Neutrophil (primary cell): Measurements from ENCODE around the gene CENPL.

ENCODE experiments used
- H3K27ac ChIP-seq: fragments of 200-600 bp; sonication (generic); 2 replicates; pipeline ENCODE4 v1.5.1; 2016; ENCODE audit warnings: mild to moderate bottlenecking, moderate library complexity
- H3K27me3 ChIP-seq: fragments of 200-600 bp; sonication (generic); 2 replicates; pipeline ENCODE4 v1.6.0; 2016; ENCODE audit warnings: mild to moderate bottlenecking
- H3K36me3 ChIP-seq: fragments of 200-600 bp; sonication (generic); 2 replicates; pipeline ENCODE4 v1.5.1; 2017
- H3K4me1 ChIP-seq, 2 experiments: fragments of 200-600 bp in 1 of 2; sonication (generic) in 1 of 2; 1 replicate in 1 of 2; 2 replicates in 1 of 2; pipeline versions ENCODE4 v1.5.1 to v1.6.1; 2013 to 2016; ENCODE audit warnings: low read depth in 1 of 2, low read length in 1 of 2, mild to moderate bottlenecking in 1 of 2, moderate library complexity in 1 of 2; ENCODE audit not compliant: control insufficient read depth in 1 of 2, insufficient read depth in 1 of 2
- H3K4me3 ChIP-seq, 2 experiments: fragments of 200-600 bp in 1 of 2; sonication (generic) in 1 of 2; 1 replicate in 1 of 2; 2 replicates in 1 of 2; pipeline ENCODE4 v1.5.1; 2013 to 2016; ENCODE audit warnings: low read depth in 1 of 2, low read length in 1 of 2, mild to moderate bottlenecking in 1 of 2, moderate library complexity in 1 of 2
- H3K9me3 ChIP-seq: fragments of 200-600 bp; sonication (generic); 2 replicates; pipeline ENCODE4 v1.5.1; 2016
- TF ChIP-seq, protein P1 (sequence below): fragments of 200-600 bp; sonication (generic); IDR thresholded peaks from 2 replicates; pipeline ENCODE4 v1.5.1; 2016; ENCODE audit warnings: antibody characterized with exemption

The CENPL gene

GRCh38 chr1:173868266-173869020, 43.8 kb upstream of the CENPL start, which contains the start of gene ZBTB37:
TSS of gene ZBTB37 (plus strand) at chr1:173868380. CDS start at chr1:173870226, 1,846 bp downstream.
- H3K4me3 ChIP-seq, result peak within 1 kb of the TSS; percentile 76 to 89
- no peaks in the 10 kb centered on the region for H3K27me3 ChIP-seq
- no peaks in the 10 kb centered on the region for H3K9me3 ChIP-seq
- H3K36me3 ChIP-seq, result peaks cover 28% of the 10 kb centered on the region
- TF ChIP-seq, protein P1, sequence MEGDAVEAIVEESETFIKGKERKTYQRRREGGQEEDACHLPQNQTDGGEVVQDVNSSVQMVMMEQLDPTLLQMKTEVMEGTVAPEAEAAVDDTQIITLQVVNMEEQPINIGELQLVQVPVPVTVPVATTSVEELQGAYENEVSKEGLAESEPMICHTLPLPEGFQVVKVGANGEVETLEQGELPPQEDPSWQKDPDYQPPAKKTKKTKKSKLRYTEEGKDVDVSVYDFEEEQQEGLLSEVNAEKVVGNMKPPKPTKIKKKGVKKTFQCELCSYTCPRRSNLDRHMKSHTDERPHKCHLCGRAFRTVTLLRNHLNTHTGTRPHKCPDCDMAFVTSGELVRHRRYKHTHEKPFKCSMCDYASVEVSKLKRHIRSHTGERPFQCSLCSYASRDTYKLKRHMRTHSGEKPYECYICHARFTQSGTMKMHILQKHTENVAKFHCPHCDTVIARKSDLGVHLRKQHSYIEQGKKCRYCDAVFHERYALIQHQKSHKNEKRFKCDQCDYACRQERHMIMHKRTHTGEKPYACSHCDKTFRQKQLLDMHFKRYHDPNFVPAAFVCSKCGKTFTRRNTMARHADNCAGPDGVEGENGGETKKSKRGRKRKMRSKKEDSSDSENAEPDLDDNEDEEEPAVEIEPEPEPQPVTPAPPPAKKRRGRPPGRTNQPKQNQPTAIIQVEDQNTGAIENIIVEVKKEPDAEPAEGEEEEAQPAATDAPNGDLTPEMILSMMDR, result peak; percentile 32
- H3K27ac ChIP-seq, result peak within 1 kb of the TSS; percentile 95
- peaks cover 42 to 66% of the 10 kb centered on the region in 2 experiments for H3K4me1 ChIP-seq

DNA sequence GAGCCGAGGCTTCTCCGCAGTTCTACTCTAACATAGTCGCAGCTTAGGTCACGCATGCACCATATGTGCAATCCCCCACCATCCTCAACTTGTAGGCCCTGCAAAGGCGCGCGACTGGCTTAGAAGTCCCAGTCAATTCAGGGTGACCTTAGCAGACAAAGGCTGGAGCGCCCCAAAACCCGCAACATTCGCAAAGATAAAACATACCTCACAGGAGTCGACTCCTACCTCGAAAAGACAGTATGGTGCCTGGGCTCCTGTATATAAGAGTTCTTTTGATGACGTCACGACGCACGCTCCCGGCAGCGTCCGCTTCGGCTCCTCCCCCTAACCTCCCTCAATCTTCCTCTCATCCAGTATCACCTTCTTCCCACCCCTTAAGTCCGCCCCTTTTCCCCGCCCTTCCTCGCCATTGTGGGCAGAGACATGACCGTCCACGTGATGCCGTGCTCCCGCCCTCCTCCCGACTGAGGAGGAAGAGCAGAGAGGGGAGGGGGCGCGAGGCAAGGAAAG, 43.1 kb upstream of the CENPL start, which contains the start of gene GAS5:
TSS of gene GAS5 (minus strand) at position 237 of the 513 bp plus-strand sequence.
- Histone ChIP-seq H3K27me3 (no peaks in the 10 kb centered on the region), H3K27ac (peak within 1 kb of the TSS; percentile 95), H3K9me3 (no peaks in the 10 kb centered on the region), H3K36me3 (peaks cover 35% of the 10 kb centered on the region), H3K4me3 (peak within 1 kb of the TSS; percentile 76 to 89), H3K4me1 (peaks cover 42 to 66% of the 10 kb centered on the region in 2 experiments)
- TF ChIP-seq, protein P1, result peak; percentile 30

DNA sequence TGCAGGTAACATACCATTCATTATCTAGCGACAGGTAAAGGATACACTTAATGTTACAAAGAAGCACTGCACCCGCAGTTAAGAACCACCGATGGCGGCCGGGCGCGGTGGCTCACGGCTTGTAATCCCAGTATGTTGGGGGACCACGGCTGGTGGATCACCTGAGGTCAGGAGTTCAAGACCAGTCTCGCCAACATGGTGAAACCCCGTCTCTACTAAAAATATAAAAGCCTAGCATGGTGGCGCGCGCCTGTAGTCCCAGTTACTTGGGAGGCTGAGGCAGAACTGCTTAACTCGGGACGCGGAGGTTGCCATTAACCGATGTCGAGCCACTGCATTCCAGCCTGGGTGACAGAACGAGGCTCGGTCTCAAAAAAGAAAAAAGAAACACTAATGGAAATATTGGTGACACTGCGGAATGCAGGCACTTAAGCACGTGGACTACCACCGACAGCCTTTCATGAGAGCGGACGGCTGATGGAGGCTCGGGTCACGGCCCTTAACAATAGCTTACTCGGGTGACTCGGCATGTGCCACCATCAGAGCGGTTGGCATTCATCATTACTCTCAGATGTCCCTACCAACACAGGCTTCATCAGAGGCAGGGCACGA, 42.6 kb upstream of the CENPL start:
- Histone ChIP-seq H3K27me3 (no peaks in the 10 kb centered on the region), H3K27ac (peak overlapping the region; percentile 95), H3K9me3 (no peaks in the 10 kb centered on the region), H3K36me3 (peaks cover 40% of the 10 kb centered on the region), H3K4me1 (peaks cover 42 to 66% of the 10 kb centered on the region in 2 experiments), H3K4me3 (peak overlapping the region; percentile 76 to 89)
- TF ChIP-seq, protein P1, result no peak

- Histone ChIP-seq H3K4me1 (peaks cover 42 to 62% of the 10 kb centered on the region in 2 experiments), H3K27ac (peak overlapping the region; percentile 95), H3K27me3 (no peaks in the 10 kb centered on the region), H3K4me3 (peak overlapping the region; percentile 76 to 89), H3K36me3 (peaks cover 43% of the 10 kb centered on the region), H3K9me3 (no peaks in the 10 kb centered on the region)
- TF ChIP-seq, protein P1, result no peak
Observed at GRCh38 chr1:173866413-173867115, 41.9 kb upstream of the CENPL start.

DNA sequence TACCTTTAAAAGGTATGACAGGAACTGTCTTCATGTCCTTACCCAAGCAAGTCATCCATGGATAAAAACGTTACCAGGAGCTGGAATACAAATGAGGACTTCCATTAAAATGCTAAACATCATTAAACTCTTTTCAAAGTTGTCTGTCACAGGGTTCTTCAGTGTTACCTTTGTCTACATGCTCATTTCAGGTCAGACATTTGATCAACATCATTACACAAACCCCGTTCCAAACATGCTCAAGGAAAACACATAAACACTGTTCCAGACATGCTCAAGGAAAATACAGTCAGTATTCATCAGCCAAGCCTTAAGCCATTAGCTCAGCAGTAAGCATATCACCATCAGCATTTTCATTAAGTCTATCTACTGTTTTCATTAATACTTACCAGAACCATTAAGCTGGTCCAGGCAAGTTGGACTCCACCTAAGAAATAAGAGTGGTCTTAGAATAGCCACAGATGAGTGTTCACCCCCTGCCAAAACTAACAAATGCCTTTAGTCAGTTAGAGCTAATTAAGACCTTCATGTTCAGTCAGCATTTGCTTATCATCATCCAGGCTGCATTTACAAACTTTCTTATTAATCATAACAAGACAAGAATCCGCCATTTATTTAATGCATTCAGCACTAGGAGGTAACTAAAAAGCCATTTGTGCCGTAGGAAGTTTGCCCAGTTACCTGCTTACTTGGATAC, 40.9 kb upstream of the CENPL start:
- TF ChIP-seq, protein P1, result no peak
- H3K9me3 ChIP-seq, result no peaks in the 10 kb centered on the region
- no peaks in the 10 kb centered on the region for H3K27me3 ChIP-seq
- H3K27ac ChIP-seq, result peak overlapping the region; percentile 95
- peaks cover 41% of the 10 kb centered on the region for H3K36me3 ChIP-seq
- peaks cover 41 to 52% of the 10 kb centered on the region in 2 experiments for H3K4me1 ChIP-seq
- H3K4me3 ChIP-seq, result no peak overlapping the region
